GM19023 (cell line): ENCODE results near the gene SDK1.

Source experiments
- ATAC-seq: cut with Tn5 transposase; IDR thresholded peaks from one replicate; pipeline ENCODE4 v1.9.1; 2021; ENCODE audit warnings: mild to moderate bottlenecking, moderate library complexity; ENCODE audit not compliant: unreplicated experiment

Gene SDK1

DNA sequence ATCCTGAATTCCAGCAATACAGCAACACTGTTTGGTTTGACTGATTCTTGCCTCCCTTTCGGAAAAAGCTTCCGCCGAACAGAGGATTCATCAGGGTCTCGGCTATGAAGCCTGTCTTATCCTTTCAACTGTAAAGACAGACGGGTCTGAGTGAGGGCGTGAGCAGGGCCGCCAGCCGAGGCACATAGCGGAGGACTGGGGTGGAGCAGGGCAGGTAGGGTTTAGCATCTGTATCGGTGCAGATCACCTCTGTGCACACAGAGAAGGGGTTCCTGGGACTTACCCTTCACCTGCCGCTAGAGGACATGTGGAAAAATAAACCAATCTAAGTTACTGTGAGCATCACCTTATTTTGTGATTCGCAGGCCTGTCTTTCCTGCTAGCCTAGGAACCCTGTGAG lies 724.2 kb downstream of the SDK1 start:
- ATAC-seq: no peak

DNA sequence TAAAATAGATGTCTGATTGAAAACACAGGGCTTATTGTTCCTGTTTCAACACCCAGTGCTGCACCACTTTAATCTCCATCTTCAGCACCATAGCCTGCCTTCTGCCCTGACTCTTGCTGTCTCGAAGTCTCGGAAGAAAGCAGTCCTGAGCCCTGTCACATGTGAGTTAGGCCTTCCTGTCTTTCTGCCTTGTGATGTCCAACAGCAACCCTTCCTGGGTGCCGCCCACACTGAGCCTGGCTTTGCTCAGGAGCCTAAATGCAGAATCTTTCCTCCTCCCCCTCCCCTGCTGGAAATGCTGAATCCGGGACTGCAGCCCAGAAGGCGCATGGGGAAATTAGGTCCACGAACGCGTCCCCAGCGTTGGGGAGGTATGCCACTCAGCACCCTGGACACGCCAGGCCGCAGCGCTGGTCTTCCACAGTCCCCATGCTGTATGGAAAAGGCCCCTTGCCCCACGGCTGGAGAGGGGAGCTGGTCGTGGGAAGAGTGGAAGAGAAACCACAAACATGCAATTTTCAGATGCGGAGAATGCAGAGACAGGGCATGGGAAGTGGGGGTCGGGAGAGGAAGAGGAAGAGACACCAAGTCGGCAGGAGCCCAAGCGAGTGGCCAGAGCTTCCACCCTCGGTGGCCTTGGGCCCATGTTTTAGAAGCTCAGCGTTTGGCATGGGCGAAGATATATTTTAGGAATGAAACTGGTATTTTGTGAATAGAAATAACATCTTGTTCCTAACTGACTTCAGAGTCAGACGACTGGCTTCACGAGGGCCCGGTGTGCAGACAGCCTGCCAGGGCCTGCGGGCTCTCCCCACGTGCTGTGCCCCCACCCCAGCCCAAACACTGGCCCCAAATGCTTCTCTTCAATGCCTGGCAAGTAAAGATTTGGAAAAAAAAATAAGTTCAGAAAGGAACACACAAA lies 724.9 kb downstream of the SDK1 start:
- ATAC-seq: no peak

DNA sequence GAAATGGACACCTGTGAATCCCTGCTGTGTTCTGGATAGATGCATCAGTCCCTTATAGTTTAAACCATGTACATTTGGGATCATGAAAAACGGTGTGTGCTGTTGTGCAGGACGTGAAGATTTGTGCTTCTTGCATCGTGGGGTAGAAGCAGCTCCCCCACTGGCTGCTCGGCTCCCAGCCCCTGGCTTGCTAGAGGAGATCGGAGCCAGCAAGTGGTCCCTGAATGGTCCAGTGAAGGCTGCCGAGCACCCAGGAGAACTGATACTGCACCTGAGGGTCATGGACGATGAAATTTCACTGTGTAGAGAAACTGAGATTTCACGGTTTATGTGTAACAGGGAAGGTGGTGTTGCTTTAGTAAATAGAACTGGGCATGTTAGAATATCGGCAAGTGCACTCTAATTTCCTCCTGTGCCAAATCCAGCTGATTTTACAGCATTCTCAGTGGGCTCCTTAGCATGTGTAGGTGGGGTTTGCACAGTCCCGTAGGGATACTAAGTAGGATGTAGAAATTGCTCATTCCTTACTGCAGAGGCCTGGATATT lies 726.0 kb downstream of the SDK1 start:
- ATAC-seq: no peak

DNA sequence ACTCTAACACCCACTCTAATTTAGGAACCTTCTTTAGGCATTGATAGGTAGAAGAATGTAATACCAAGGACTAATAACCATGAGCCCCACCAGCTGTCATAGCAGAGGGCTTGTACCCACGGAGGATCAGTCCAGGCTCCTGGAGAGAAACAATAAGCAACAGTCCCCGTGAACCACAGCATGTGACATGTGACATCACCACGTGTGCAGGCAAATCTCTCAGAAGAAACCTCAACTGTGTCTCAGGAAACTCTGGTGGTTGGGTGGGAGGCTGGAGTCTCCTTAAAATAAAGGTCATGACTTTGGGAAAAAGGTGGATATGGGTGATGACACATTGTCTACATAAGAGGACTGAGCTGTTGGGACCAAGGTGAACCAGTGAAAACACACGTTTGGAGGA lies 727.2 kb downstream of the SDK1 start:
- ATAC-seq: no peak

DNA sequence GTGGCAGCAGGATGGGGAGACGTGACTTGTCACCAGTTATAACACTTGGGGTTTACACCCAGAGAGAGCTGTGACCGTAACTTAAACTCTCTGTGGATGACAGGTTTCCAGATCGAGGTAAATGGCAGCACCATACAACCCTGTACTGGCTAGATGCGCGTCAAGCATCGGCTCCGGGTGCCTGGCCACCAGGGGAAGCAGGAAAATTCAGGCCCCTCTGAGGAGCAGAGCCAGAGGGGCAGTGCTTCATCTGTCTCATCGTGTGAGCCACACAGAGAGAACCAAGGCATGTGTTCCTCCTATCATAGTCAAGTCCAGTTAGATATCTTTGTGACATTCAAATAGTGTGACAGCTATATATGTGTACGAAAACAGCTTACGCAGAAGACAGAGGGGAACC lies 728.9 kb downstream of the SDK1 start:
- no peak for ATAC-seq

DNA sequence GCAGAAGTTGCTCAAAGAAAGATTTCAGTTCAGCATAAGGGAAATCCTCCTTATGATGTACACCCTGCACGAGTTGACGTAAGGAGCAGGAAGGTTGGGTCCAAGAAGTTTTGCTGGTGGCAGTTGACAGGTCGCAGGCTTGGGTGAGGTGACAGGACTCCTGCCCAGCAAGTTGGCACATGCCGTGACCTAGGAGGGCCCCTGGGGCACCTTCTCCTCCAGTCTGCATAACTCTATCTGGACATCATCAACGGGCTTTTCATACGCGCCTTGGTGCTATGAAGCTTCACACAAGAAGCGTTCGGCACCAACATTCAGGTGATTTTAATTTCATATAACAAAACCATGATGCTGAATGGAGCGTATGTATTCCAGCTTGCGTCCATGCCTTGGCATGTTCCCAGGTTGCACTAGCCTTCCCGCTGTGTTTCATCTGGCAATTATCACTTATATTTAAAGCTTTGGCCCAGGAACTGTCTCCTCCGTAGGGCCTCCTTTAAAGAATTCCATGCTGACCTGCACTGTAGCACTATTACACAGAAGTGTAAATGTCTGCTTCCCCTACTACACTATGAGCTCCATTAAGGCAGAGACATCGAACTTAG lies 729.4 kb downstream of the SDK1 start:
- ATAC-seq: no peak

DNA sequence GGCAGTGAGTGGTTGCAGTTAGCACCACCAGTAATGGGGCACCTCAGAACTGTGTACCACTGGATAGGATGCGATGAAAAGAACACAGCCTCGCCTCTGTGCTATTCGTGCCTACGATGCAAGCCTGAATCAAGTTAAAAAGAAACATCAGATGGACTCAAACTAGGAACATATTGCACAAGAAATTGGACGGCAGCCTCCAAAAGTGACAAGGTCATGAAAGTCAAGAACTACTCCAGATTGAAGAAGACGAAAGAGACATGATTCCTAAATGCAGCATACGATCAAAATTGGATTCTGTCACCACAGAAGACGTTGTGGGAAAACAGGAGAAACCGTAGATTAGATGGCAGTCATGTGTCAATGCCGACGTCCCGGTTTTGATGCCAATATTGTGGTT lies 732.9 kb downstream of the SDK1 start:
- no peak for ATAC-seq

DNA sequence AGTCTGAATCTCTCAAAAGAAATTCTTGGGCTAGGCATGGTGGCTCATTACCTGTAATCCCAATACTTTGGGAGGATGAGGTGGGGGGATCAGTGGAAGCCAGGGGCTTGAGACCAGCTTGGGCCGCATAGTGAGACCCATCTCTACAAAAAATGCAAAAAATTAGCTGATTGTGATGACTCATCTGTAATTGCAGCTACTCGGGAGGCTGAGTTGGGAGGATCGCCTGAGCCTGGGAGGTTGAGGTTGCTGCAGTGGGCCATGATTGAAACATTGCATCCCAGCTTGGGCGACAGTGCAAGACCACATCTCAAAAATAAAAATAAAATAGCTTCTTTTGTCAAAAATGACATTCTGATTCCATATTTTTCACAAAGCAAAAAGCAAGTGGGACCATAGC lies 736.3 kb downstream of the SDK1 start:
- no peak for ATAC-seq

DNA sequence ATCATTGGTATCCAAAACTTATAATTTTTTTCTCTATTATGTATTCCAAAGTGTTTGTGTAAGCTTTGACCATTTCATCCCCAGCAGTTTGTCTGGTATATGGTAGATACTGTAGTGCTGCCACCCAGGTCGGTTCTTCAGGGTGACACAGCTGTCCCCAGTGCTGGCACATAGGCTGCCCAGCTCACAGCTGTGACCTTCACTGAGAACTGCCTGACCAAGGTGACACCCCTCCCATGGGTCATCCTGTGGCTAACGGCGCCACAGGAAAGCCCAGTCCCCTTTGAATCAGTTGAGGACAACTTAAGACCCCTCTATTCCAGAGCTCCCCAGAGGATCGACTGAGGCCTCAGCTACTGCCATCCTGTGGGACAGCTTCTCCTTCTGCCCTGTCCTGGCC lies 736.8 kb downstream of the SDK1 start:
- ATAC-seq: no peak

DNA sequence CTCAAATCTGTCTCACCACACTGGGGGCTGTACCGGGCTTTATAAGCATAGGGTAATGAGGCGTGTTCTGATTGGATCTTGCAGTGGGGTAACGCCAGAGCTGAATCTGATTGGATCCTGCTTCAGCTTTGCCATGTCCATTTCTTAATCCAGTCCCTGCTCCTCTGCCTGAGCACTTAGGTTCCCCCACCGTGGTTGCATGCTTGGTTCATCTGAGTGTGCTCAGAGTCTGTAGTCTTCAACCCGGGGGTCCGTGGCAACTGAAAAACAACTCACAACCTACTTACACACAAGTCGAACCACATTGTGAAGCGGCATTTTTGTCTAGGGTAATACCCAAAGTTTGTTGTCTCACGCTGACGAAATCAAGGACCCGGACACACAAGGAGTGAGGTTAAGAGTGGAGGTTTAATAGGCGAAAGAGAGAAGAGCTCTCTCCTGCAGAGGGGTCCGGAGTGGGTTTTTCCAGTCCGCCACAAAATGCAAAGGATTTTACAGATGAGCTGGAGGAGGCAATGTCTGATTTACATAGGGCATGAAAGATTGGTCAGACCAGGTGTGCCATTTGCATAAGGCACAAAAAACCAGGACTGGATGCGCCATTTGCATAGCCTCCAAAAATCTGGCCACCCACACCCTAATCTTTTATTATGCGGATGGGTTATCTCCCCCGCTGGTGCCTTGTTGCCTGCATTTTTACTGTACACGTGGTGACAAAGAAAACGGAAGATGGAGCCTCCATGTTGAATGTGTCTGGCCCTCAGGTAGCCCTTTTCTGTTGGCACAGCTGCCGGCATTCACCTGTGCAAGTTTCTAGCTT lies 739.3 kb downstream of the SDK1 start:
- ATAC-seq: no peak

DNA sequence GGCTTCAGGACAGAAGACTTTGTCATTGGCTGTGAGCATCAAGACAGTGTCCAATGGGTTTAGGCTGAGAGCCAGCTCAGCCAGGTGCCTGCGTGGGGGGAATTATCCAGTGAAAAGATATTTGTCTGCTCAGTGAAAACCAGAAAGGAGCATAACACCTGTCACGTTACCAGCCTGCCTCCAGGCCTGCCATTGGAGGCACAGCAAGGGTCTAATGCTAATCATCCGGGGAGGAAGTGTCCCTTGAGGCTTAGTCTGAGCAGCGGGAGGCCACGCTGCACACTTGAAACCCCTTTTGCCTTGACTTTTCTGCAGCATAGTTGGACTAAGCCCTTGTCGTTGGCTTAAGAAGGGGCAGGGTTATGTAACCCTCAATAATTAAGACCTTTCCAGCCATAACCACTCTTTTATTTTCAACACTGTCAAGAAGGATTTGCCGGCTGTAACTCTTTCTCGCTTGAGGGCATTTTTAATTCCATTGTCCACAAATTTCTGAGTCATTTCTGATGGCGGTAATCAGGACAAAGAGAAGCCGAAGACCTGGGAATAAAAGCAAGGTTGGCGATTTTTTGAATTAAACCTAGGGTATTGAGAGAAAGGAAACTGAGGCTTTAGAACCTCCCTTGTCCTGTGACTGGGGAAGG lies 741.5 kb downstream of the SDK1 start:
- no peak for ATAC-seq

DNA sequence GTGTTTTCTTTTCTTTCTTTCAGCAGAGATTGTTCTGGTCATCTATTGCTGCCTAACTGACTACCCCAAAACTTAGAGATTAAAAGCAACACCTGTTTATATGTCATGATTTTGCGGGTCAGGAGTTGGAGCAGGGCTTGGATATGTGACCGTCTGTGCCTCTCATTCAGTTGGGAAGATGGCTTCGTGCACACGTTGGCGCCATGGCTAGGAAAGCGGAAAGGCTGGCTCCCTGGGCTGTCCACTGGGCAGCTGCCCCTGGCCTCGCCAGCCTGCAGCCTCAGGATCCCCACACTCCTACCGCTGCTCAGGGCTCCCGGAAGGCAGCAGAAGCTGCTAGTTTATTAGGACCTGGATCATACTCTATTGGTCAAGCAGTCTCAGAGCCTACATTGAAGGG lies 742.9 kb downstream of the SDK1 start:
- no peak for ATAC-seq

DNA sequence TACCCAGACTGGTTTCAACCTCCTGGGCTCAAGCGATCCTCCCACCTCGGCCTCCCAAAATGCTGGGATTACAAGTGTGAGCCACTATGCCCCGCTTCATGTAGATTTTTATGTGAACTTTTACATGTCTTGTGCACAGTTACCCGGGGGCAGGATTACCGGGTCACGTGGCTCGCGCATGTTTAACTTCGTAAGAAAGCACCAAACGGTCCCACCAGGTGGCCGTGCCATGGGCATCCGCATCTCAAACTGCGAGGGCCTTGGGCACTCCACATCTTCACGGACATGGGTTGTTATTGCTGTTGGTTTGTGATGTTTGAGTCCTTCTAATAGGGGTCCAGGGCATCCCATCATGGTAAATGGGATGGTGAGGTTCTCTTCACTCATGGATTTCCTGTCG lies 744.4 kb downstream of the SDK1 start:
- no peak for ATAC-seq

DNA sequence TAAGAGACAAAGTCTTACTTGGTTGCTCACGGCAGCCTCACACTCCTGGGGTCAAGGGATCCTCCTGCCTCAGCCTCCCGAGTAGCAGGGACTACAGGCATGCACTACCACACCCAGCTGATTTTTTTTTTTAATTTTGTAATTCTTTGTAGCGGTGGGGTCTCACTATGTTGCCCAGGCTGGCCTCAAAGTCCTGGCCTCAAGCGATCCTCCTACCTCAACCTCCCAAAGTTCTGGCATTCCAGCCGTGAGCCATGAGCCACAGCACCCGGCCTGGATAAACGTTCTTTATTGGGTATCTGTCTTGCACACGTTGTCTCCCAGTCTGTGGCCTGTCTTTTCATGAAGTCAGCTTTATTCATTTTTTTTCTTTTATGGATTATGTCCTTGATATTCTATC lies 744.9 kb downstream of the SDK1 start:
- ATAC-seq: no peak

DNA sequence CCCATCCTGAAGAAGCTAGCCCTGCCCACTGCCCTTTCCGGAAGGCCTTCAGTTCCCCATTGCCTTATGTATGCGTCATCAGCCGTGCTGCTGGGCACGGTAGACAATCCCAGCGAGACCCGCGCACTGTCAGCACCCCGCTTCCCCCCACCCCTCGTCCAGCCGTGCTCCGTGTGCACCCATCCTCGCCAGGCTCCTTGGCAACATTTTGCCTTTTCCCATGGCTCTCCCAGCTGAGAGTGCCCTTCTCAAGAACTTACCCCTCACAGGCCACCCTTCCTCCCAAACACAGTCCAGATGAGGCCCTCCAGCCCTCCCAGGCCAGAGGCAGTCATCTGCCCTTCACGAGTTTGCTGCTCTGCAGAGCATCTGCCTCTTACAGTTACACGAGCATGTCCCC lies 747.3 kb downstream of the SDK1 start:
- ATAC-seq: no peak

DNA sequence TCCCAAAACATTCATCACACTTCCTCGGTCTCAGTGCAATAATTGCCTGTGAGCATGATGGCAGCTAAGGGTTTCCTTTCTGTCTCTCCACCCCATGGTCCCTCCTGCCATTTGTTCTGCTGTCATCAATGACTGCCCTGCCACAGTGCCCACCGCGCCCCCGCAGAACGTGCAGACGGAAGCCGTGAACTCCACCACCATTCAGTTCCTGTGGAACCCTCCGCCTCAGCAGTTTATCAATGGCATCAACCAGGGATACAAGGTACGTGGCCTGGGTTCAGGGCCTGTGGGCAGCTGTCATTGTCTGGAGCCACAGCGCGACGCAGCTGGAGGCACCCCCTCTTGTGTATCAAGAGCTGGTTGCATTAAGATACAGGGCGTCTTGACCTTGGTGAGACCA lies 748.1 kb downstream of the SDK1 start:
- no peak for ATAC-seq

DNA sequence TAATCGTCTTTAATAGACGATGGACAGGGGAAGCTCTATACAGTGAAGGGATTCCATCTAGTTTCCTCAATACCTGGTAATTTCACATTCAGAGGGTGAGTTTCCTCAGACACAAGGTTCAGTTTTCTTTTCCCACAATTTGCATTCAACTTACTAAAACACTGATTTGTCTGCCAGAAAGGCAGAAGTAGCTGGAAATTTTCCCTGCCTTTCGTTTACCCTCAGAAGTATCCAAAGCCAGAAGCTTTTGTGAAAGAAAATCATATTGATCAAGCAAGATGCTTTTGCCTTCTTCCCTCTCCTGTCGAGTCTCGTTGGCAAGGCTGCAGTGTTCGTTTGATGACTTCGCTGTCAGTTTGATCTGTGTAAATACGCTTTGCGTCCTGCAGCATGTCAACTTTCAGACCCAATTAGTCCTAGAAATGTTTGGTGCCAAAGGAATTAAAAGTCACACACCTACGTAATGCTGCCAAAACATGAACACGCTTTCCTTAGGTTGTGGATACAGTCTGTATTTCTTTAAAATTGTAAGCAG lies 749.1 kb downstream of the SDK1 start:
- ATAC-seq: no peak

DNA sequence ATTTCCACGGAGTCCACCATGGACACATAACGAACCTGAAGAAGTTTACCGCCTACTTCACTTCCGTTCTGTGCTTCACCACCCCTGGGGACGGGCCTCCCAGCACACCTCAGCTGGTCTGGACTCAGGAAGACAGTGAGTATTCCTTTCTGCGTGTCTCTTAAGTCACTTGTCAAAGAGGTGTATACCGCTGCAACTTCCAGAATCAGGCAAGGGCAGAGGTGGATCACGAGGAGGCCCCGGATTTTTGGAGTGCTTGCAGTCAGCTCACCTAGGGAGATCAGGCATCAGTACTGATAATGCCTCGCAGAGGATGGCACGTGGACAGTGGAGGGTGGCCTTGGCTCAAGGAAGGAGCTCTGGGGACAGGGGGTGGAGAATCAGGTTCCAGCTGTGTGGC lies 750.6 kb downstream of the SDK1 start:
- ATAC-seq: no peak

DNA sequence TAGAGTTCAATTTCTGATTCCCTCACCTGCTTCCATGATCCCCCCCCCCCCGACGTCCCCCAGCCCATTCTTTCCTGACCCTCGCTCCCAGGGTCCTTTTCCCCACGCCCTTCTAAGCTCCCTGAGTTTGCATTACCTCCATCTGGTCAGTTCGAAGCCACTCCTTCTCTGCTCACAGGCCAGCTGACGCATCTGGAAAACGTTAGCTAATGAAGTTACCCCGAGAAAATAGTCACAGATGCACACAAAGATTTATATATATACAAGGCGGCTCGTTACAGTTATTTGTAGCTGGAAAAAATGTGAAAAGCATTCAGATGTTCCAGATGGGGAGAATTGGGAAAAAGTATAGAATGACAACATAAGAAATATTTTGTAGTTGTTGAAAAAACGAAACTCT lies 751.1 kb downstream of the SDK1 start:
- no peak for ATAC-seq

DNA sequence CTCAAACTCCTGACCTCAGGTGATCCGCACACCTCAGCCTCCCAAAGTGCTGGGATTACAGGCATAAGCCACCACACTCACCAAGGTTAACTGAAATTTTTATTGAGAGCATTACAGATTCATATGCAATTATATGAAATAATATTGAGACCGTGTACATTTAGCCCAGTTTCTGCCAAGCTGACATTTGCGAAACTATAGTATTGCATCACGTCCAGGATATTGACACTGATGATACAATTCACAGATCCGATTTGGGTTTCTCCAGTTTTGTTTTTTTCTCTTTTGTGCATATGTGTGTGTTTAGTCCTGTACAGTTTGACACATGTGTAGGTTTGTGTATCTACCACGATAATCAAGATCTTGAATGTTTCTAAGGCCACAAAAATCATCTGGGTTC lies 753.1 kb downstream of the SDK1 start:
- no peak for ATAC-seq
